Right cardiac atrium (tissue), 5 donors: ENCODE results near the gene COL8A2. TPM values are rescaled to one million over a fixed set of nuclear protein-coding genes. Genes with fewer than 3 reads are reported as not detected.
"Not testable (repeated sequence)": the region's sequence is repeated elsewhere in the genome, so short reads cannot be mapped to it uniquely, and the experiment has no call there.

Source experiments
- ATAC-seq, 2 donors: fragments of 200-7000 bp; cut with Tn5 transposase; one replicate each; pipeline versions ENCODE4 v1.8.0 to v1.9.1; 2020; ENCODE audit warnings: moderate library complexity in 2 of 2, mild to moderate bottlenecking in 1 of 2
- DNase-seq, 3 donors: peaks; one replicate each; pipeline ENCODE4 v3.0.0-alpha.2; 2020
- H3K27ac ChIP-seq: one replicate; pipeline ENCODE4 v1.5.1; 2013; ENCODE audit warnings: mild to moderate bottlenecking, low read length, control low read depth, moderate library complexity
- H3K27me3 ChIP-seq: one replicate; pipeline ENCODE4 v1.6.1; 2013; ENCODE audit not compliant: control insufficient read depth, insufficient read depth
- H3K4me1 ChIP-seq: one replicate; pipeline ENCODE4 v1.6.1; 2013; ENCODE audit warnings: low read length; ENCODE audit not compliant: control insufficient read depth, insufficient read depth
- H3K4me3 ChIP-seq: one replicate; pipeline ENCODE4 v1.5.1; 2013; ENCODE audit warnings: low read length, control low read depth
- H3K9me3 ChIP-seq: one replicate; pipeline ENCODE4 v1.6.1; 2013; ENCODE audit warnings: low read length; ENCODE audit not compliant: control insufficient read depth
- WGBS: extraction: QIAGEN DNeasy Blood & Tissue Kit; methylation state at CpG from one replicate; pipeline ENCODE4 v1.1.7; 2013; 5-methylcytosine and 5-hydroxymethylcytosine counted together
- intact Hi-C, 4 donors: fragments of 100-400 bp; cut with DNase I; formaldehyde crosslinking; loops; one replicate each; pipeline versions ENCODE4 v1.11.0 to v1.14.0; 2022 to 2023
- polyA plus RNA-seq: library from polyadenylated mRNA; stranded (reverse); fragments of 200-250 nt; gene quantifications from one replicate; pipeline ENCODE4 v1.2.3, GENCODE V29; 2013
- total RNA-seq, 4 donors: library from RNA; stranded (reverse); fragmentation: NEBNext Ultra II Directional; extraction: Animal tissue kit (Norgen Biotek cat#: 25700); gene quantifications; one replicate each; pipeline ENCODE4 v1.2.1, GENCODE V29; 2021
- donor health status: healthy with polysubstance abuse.
- donor health status: DM: no; HTN: yes; CAD: no.
- donor health status: DM: no; HTN: no; CAD: no.
- donor health status: DM: no; HTN: yes; CAD: no; lungs with severe emphysema.
- donor health status: DM: yes; HTN: yes; CAD: no.

Gene COL8A2
- total and polyA plus RNA-seq, 5 donors, result 2.4 to 4.1 (median 3.1) TPM

DNA sequence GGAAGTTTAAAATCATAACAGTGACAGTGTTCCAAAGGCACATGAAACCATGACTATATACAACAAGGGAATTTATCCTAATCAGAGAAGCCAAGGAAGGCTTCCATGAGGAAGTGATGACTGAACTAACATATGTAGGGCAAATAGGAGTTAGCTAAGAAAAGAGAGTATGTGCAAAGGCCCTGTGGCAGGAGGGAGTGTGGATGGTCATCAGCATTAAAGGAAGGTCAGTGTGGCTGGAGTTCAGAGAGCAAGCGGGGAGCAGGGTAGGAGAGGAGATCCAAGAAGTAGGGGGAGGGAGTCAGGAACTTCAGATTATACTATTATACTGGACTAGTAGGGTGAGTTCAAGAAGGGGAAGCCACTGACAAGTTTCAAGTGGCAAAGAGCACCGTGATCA lies 39.3 kb upstream of the COL8A2 start:
- intact Hi-C loops, result no loop called here
- peak overlapping the region; percentile 72 for H3K27ac ChIP-seq
- H3K27me3 ChIP-seq, result no peaks in the 10 kb centered on the region
- no peaks in the 10 kb centered on the region for H3K9me3 ChIP-seq
- peaks cover 39% of the 10 kb centered on the region for H3K4me1 ChIP-seq
- H3K4me3 ChIP-seq, result no peak overlapping the region
- 84% methylated on average over 2 of the region's 2 CpGs for WGBS
- ATAC-seq (no peak), DNase-seq (peak in 1 of 3 donors; percentile 3)

DNA sequence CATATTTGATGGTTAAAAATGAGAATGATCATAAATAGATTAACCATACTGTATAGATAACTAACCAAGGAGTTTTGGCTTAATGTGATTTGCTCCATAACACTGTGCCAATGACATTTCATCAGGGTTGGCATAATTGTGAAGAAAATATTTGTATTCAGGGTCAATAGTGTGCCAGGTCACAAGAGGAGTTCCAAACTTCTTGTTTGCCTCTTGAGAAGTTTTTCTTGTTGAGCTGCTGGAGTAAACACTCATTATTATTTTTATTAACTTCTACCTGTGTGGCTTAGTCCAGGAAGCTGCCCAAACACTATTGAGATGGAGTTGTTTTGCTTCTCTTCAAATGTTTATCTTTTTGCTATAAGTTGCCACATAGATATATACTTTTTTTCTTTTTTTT lies 38.4 kb upstream of the COL8A2 start:
- intact Hi-C loops, result no loop called here
- no peak overlapping the region for H3K4me3 ChIP-seq
- no peaks in the 10 kb centered on the region for H3K9me3 ChIP-seq
- H3K4me1 ChIP-seq, result peaks cover 38% of the 10 kb centered on the region
- H3K27ac ChIP-seq, result no peak overlapping the region
- H3K27me3 ChIP-seq, result no peaks in the 10 kb centered on the region
- DNase-seq (no peak), ATAC-seq (no peak)

DNA sequence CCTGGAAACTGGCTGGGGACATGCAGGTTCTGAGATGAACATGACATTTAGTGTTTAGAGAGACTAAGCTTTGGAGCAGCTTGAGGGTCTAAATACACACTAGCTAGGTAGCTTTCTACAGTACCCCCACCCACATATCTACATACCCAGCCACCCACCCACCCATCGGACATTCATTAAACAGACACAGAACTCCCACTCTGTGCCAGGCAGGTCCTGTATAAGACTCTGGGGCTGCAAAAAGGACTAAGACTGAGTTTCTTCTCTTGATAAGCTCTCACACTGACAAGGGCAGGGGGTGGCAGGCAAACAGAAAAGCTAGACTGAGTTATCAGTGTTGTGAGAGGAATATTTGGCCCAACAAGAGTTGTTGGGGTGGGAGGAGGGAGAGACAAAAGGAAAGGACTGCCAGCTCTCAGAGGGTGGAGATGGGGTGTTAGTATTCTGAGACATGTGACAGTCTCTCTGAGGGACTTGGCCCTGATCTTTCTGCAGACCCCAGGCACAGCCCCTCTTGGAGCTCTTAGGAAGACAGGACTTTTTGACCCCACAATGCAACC lies 37.7 kb upstream of the COL8A2 start:
- no peak overlapping the region for H3K4me3 ChIP-seq
- ATAC-seq (peak in 1 of 2 donors; percentile 15), DNase-seq (peak in 2 of 3 donors; percentile 41 to 43)
- no peaks in the 10 kb centered on the region for H3K27me3 ChIP-seq
- intact Hi-C loops, result no loop called here
- H3K27ac ChIP-seq, result peak overlapping the region; percentile 94
- peaks cover 40% of the 10 kb centered on the region for H3K4me1 ChIP-seq
- 48% methylated on average over 1 of the region's 1 CpG for WGBS
- H3K9me3 ChIP-seq, result no peaks in the 10 kb centered on the region

DNA sequence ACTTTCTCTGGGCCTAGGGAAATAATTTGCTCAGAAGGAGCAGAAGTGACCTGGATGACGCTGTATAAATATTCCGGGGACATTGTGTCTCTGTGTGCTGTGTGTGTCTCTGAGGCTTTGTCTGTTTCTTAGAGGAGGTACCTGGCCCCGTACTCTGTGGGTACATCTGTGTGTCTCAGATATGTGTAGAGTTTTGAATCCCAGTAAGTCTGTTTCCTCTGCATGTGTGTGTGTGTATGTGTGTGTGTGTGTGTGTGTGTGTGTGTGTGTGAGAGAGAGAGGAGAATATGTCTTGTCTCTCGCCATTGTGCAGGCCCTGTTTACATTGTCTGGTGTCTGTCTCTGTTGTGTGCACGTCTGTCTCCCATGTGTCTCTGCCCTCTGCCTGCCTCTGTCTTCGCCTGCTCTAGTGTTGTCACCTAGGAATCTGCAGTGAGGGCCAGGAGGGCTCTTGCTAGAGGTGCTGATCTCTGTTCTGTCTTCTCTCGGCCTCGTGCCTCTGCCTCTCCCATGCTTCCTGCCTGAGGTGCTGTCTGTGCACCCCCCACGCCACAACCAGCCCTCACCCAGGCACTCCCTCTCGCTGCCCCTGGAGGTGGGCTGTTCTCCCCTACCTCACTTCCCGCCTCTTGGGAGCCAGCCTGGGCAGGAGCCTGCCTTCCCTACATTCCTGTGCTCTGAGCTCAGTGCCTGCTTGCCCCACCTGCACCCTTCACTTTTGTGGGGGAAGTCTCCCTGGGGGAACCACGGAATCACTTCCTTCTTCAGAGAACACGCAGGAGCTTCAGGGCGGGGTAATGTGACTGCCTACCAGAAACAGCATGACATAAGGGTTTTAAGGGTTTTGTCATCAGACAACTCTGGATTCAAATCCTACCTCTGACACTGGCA lies 36.9 kb upstream of the COL8A2 start:
- intact Hi-C loops, result loop anchor here in 1 of 4 donors (2.0 kb wide), 1 partner anchor 61 kb away; no protein-coding TSS in a partner anchor
- Histone ChIP-seq H3K4me3 (peak overlapping the region; percentile 55), H3K27ac (peak overlapping the region; percentile 94), H3K9me3 (no peaks in the 10 kb centered on the region), H3K27me3 (no peaks in the 10 kb centered on the region), H3K4me1 (peaks cover 32% of the 10 kb centered on the region)
- peak in 2 of 3 donors; percentile 56 to 65 for DNase-seq
- 17% methylated on average over 14 of the region's 14 CpGs for WGBS
- peak; percentile 7 to 13 for ATAC-seq

DNA sequence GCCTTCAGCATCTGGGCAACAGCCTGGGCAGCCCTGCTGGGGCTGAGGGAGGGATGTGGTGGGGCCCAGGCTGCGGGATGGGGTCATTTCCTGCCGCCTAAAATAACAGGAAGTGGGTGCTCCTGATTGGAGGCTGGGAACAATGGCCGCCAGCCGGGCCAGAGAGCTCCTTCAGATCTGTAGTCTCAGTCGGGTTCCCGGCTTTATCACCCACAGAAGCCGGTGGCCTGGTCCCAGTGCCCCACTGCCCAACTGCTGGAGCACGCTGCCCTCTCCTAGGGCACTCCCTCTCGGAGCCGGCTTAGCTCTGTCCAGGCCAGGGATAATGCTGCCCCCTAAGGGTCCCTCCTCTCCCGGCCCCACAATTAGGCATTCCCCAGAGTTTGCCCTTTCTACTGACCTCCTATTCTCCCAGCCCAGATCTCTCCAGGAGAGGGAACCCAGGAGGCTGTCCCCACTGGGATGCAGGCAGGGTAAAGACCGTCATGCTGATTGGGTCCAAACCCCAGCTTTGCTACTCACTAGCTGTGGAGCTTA lies 36.0 kb upstream of the COL8A2 start:
- Histone ChIP-seq H3K4me1 (peaks cover 29% of the 10 kb centered on the region), H3K4me3 (peak overlapping the region; percentile 55), H3K27me3 (no peaks in the 10 kb centered on the region), H3K27ac (peak overlapping the region; percentile 94), H3K9me3 (no peaks in the 10 kb centered on the region)
- ATAC-seq (peak; percentile 54 to 75), DNase-seq (peak; percentile 77 to 90 (median 86))
- under 1% methylated on average over 12 of the region's 12 CpGs for WGBS
- intact Hi-C loops, result loop anchor here in 1 of 4 donors (2.0 kb wide), 1 partner anchor 62 kb away; no protein-coding TSS in a partner anchor

DNA sequence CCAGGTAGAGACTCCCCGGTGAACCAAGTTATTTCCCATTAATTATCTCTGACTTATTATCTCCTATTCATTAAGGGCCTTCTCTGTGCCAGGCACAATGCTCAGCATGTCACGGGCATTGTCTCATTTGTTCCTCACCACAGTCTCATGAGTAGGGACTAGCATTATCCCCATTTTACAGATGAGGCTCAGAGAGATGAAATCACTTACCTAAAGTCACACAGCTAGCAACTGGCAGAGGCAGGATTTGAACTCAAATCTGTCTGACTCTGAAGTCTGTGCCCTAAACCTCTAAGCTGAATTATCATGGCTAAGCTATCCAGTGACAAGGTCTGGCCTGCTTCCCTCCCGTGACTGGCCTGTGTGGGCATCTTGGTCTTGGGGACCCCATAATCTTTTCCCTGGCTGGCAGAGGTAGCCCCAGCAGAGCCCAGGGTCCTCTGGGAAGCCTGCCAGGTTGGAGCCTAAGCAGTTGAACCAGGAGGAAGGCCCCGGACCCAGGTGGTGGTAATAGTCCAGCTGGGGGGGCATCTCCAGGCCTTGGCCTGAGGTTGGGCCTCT lies 35.4 kb upstream of the COL8A2 start:
- peak overlapping the region; percentile 94 for H3K27ac ChIP-seq
- peaks cover 26% of the 10 kb centered on the region for H3K4me1 ChIP-seq
- 27% methylated on average over 4 of the region's 4 CpGs for WGBS
- H3K4me3 ChIP-seq, result peak overlapping the region; percentile 55
- H3K27me3 ChIP-seq, result no peaks in the 10 kb centered on the region
- H3K9me3 ChIP-seq, result no peaks in the 10 kb centered on the region
- DNase-seq (no peak), ATAC-seq (no peak)
- intact Hi-C loops, result loop anchor here in 1 of 4 donors (2.0 kb wide), 1 partner anchor 62 kb away; no protein-coding TSS in a partner anchor

DNA sequence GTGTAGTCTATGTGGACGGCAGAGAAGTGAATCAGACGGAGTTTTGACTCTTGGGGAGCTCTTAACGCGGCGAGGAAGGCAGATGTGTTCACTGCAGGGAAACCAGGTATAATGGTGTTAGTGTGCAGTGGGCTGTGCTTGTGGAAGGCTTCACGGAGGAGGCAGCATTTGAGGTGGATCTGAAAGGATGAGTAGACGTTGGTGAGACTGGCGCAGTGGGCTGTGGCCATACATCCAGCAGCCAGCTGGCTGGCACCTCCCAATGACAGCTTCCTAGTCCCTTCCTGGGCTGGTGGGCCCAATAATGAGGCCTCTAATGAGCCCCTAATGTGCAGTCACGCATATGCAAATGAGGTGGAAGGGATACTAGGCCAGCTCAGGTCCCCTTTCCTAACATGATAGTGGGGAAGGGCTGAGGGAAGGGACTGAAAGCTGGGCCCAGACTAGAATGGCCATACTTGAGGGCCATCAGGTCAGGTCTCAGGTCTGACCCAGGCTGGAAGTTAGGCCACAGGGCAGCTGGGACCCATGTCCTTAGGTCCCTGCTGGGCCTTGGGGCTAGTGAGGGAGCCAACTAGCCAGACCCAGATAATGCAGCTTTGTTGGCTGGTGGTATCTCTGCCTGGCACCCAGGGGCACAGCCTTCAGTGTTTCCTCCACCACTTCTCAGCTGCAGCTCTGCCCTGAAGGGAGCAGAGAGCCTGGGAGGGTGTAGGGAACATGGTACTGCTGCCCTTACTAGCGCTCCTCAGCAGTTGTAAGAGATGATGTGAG lies 34.8 kb upstream of the COL8A2 start:
- no peak for ATAC-seq
- H3K4me1 ChIP-seq, result peaks cover 26% of the 10 kb centered on the region
- H3K4me3 ChIP-seq, result no peak overlapping the region
- peak overlapping the region; percentile 94 for H3K27ac ChIP-seq
- H3K27me3 ChIP-seq, result no peaks in the 10 kb centered on the region
- H3K9me3 ChIP-seq, result no peaks in the 10 kb centered on the region
- WGBS, result 76% methylated on average over 10 of the region's 10 CpGs
- DNase-seq, result peak in 2 of 3 donors; percentile 33 to 54
- intact Hi-C loops, result loop anchor here in 2 of 4 donors (2.0 to 10.0 kb wide), 3 partner anchors 63 to 225 kb away; partner anchors contain the start of gene STK40 (in 1 of the 2)

DNA sequence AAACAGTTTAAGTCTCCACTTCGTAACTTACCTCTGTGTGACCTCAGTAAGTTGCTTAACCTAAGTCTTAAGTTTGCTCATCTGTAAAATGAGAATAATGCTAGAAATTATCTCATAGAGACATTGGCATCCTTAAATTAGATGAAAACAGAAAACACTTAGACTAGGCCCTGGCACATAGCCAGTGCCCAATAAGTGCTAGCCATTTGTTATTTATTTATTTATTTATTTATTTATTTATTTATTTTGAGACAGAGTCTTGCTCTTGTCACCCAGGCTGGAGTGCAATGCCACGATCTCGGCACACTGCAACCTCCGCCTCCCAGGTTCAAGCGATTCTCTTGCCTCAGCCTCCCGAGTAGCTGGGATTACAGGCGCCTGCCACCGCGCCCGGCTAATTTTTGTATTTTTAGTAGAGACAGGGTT lies 33.8 kb upstream of the COL8A2 start:
- H3K27me3 ChIP-seq, H3K9me3 ChIP-seq, ATAC-seq, H3K27ac ChIP-seq, H3K4me3 ChIP-seq: not testable (repeated sequence)
- 87% methylated on average over 10 of the region's 10 CpGs for WGBS
- intact Hi-C loops, result loop anchor here in 2 of 4 donors (10.0 kb wide), 2 partner anchors 126 to 226 kb away; partner anchors contain the start of gene STK40 (in 1 of the 2)
- DNase-seq, result peak in 2 of 3 donors; percentile 22 to 33
- H3K4me1 ChIP-seq, result peaks cover 26% of the 10 kb centered on the region

DNA sequence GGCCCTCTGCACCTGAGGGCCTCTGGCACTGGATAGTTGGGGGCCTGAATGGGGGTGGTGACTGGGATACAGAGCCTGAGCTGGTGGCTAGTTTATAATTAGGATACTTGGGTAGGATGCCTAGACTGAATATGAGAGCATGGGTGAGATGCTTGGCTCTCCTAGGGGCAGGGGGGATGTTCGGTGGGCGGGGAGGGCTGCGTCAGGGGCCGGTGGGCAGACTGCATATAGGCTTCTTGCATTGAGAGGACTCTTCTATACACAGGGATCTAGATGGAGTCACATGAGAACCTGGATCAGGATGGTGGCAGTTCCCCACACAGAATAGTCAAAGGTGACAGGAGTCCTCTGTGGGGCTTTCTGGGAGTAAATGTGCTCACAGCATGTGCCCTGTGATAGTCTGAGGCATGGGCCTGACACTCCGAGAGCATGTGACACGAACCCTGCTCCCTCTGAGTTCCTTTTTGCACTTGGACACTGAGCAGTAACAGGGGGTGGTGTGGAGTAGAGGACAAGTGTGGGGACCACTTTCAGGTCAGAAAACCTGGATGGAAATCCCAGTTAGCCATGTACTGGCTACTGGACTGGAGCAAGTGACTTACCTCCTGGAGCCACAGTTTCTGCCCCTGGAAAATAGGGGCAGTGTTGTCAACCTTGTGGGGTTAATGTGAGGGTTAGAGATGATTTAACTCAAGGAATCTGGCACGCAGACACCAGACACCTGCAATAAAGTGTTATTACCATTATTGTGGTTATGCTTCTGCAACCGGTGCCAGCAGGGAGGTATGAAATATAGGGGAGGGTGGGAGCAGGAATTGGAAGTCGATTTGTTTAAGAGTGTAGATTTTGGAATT lies 33.2 kb upstream of the COL8A2 start:
- DNase-seq, result peak in 1 of 3 donors; percentile 18
- H3K27ac ChIP-seq, result peak overlapping the region; percentile 98
- intact Hi-C loops, result loop anchor here in 2 of 4 donors (10.0 kb wide), 2 partner anchors 127 to 227 kb away; partner anchors contain the start of gene STK40 (in 1 of the 2)
- H3K27me3 ChIP-seq, result no peaks in the 10 kb centered on the region
- H3K4me3 ChIP-seq, result peak overlapping the region; percentile 95
- WGBS, result 34% methylated on average over 9 of the region's 9 CpGs
- peaks cover 26% of the 10 kb centered on the region for H3K4me1 ChIP-seq
- no peak for ATAC-seq
- no peaks in the 10 kb centered on the region for H3K9me3 ChIP-seq
